HCT116 (cell line): ENCODE data around the gene PACS2.

Source experiments
- CTCF ChIP-seq, 3 experiments: fragments of 200-600 bp in 1 of 3; sonication (generic) in 1 of 3; IDR thresholded peaks in 2 of 3; conservative IDR thresholded peaks in 1 of 3; 2 replicates each; pipeline ENCODE4 v1.5.1; 2012 to 2017; ENCODE audit warnings: low read depth in 2 of 3, low read length in 2 of 3, antibody characterized with exemption in 1 of 3, borderline replicate concordance in 1 of 3, control low read depth in 1 of 3, mild to moderate bottlenecking in 1 of 3, mixed read lengths in 1 of 3, mixed run types in 1 of 3, moderate library complexity in 1 of 3; ENCODE audit not compliant: insufficient read depth in 1 of 3
- EZH2 ChIP-seq: fragments of 200-600 bp; sonication (generic); IDR thresholded peaks from 2 replicates; pipeline ENCODE4 v1.6.1; 2017; ENCODE audit warnings: antibody characterized with exemption, mixed run types
- JUND ChIP-seq: IDR thresholded peaks from 2 replicates; pipeline ENCODE4 v1.6.1; 2012
- POLR2A ChIP-seq: IDR thresholded peaks from 2 replicates; pipeline ENCODE4 v1.7.0; 2011; ENCODE audit warnings: borderline replicate concordance; ENCODE audit not compliant: insufficient read depth, insufficient read length; ENCODE audit errors: extremely low read depth
- POLR2AphosphoS5 ChIP-seq: IDR thresholded peaks from 2 replicates; pipeline ENCODE4 v1.6.1; 2011; ENCODE audit warnings: mild to moderate bottlenecking, low read depth, low read length, moderate library complexity
- REST ChIP-seq: IDR thresholded peaks from 2 replicates; pipeline ENCODE4 v1.6.1; 2012; ENCODE audit warnings: low read depth
- SIN3A ChIP-seq: IDR thresholded peaks from 2 replicates; pipeline ENCODE4 v1.6.1; 2012; ENCODE audit warnings: low read depth
- SRF ChIP-seq: IDR thresholded peaks from 2 replicates; pipeline ENCODE4 v1.6.1; 2012; ENCODE audit warnings: low read depth
- TCF7L2 ChIP-seq: IDR thresholded peaks from 2 replicates; pipeline ENCODE4 v1.7.0; 2011; ENCODE audit warnings: borderline replicate concordance, inconsistent platforms; ENCODE audit not compliant: insufficient read depth, insufficient read length; ENCODE audit errors: extremely low read depth
- ZFX ChIP-seq: fragments of 450-650 bp; IDR thresholded peaks from 2 replicates; pipeline ENCODE4 v1.6.1; 2017

- TF ChIP-seq SIN3A (no peak), REST (no peak), TCF7L2 (no peak), CTCF (IDR thresholded peaks at IDR 0.05 in 2 of 3, conservative IDR thresholded peaks at IDR 0.05 in 1 of 3; ENCODE audit: borderline replicate concordance in 1 of 3, insufficient read depth in 1 of 3, low read depth in 2 of 3, low read length in 2 of 3) (no peak), EZH2 (no peak), POLR2A (no peak), POLR2AphosphoS5 (no peak), ZFX (no peak), SRF (no peak), JUND (no peak)
Measured at GRCh38 chr14:105384041-105384557, 69.6 kb downstream of the PACS2 start.
